ENCODE measurements around the gene AFF3.

DNA sequence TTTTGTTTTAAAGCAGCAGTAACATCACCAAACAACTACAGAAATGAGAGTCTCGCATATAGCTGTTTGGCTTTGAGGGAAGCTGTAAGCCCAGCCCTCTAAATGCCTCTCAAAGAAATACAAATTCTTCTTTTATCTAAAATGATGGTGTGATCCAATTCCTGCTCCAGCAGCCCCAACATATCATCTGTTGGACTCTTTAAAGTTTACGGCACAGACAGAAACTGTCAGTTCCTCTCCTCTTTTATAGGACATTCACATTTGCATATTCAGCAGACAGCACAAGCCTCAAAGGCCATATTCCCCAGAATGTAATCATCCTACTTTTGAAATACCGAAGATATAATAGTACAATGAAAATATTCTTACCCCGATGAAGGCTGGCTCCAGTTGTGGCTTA, 435.7 kb downstream of the AFF3 start:
- TF ChIP-seq BHLHE40 (IDR thresholded peaks at IDR 0.05; ENCODE audit: low read depth, low read length) = no peak
- TF ChIP-seq, protein P1, sequence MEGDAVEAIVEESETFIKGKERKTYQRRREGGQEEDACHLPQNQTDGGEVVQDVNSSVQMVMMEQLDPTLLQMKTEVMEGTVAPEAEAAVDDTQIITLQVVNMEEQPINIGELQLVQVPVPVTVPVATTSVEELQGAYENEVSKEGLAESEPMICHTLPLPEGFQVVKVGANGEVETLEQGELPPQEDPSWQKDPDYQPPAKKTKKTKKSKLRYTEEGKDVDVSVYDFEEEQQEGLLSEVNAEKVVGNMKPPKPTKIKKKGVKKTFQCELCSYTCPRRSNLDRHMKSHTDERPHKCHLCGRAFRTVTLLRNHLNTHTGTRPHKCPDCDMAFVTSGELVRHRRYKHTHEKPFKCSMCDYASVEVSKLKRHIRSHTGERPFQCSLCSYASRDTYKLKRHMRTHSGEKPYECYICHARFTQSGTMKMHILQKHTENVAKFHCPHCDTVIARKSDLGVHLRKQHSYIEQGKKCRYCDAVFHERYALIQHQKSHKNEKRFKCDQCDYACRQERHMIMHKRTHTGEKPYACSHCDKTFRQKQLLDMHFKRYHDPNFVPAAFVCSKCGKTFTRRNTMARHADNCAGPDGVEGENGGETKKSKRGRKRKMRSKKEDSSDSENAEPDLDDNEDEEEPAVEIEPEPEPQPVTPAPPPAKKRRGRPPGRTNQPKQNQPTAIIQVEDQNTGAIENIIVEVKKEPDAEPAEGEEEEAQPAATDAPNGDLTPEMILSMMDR (conservative IDR thresholded peaks at IDR 0.05; ENCODE audit: low read depth, low read length) = no peak
- TF ChIP-seq POLR2A (IDR thresholded peaks at IDR 0.05; ENCODE audit: low read depth, low read length) = no peak
- no peak for TF ChIP-seq RAD21 (IDR thresholded peaks at IDR 0.05; ENCODE audit: low read length)
- TF ChIP-seq, protein P2, sequence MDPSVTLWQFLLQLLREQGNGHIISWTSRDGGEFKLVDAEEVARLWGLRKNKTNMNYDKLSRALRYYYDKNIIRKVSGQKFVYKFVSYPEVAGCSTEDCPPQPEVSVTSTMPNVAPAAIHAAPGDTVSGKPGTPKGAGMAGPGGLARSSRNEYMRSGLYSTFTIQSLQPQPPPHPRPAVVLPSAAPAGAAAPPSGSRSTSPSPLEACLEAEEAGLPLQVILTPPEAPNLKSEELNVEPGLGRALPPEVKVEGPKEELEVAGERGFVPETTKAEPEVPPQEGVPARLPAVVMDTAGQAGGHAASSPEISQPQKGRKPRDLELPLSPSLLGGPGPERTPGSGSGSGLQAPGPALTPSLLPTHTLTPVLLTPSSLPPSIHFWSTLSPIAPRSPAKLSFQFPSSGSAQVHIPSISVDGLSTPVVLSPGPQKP (IDR thresholded peaks at IDR 0.05; ENCODE audit: borderline replicate concordance, low read depth, low read length) = no peak
- TF ChIP-seq RFX5 (IDR thresholded peaks at IDR 0.05; ENCODE audit: low read depth, low read length) = no peak
- TF ChIP-seq, protein P3, sequence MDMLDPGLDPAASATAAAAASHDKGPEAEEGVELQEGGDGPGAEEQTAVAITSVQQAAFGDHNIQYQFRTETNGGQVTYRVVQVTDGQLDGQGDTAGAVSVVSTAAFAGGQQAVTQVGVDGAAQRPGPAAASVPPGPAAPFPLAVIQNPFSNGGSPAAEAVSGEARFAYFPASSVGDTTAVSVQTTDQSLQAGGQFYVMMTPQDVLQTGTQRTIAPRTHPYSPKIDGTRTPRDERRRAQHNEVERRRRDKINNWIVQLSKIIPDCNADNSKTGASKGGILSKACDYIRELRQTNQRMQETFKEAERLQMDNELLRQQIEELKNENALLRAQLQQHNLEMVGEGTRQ (IDR thresholded peaks at IDR 0.05; ENCODE audit: low read depth, low read length) = no peak
- TF ChIP-seq MXI1 (IDR thresholded peaks at IDR 0.05; ENCODE audit: borderline replicate concordance, low read depth, low read length) = no peak
- no peak for TF ChIP-seq MAFK (IDR thresholded peaks at IDR 0.05; ENCODE audit: low read depth, low read length)

All from IMR-90 (cell line).